Measurements from ENCODE around the gene TMEM204.

The TMEM204 gene

DNA sequence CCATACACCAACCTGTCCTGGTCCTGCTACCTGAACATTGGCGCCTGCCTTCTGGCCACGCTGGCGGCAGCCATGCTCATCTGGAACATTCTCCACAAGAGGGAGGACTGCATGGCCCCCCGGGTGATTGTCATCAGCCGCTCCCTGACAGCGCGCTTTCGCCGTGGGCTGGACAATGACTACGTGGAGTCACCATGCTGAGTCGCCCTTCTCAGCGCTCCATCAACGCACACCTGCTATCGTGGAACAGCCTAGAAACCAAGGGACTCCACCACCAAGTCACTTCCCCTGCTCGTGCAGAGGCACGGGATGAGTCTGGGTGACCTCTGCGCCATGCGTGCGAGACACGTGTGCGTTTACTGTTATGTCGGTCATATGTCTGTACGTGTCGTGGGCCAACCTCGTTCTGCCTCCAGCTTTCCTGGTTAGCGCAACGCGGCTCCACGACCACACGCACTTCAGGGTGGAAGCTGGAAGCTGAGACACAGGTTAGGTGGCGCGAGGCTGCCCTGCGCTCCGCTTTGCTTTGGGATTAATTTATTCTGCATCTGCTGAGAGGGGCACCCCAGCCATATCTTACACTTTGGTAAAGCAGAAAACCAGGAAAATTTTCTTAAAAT is 21.5 kb downstream of the TMEM204 start:
- TF ChIP-seq EP300 (IDR thresholded peaks at IDR 0.05; ENCODE audit: borderline replicate concordance), result no peak
- no peak for TF ChIP-seq ZBTB7A (IDR thresholded peaks at IDR 0.05; ENCODE audit: low read depth)
- TF ChIP-seq CEBPB (IDR thresholded peaks at IDR 0.05), result no peak
- no peak for TF ChIP-seq TCF12 (IDR thresholded peaks at IDR 0.05; ENCODE audit: low read depth)
- TF ChIP-seq TEAD4 (IDR thresholded peaks at IDR 0.05), result no peak
- TF ChIP-seq REST (IDR thresholded peaks at IDR 0.05; ENCODE audit: low read depth), result no peak
- TF ChIP-seq FOXM1 (IDR thresholded peaks at IDR 0.05; ENCODE audit: borderline replicate concordance, low read depth), result no peak
- TF ChIP-seq EGR1 (IDR thresholded peaks at IDR 0.05), result no peak
- no peak for TF ChIP-seq NFIC (IDR thresholded peaks at IDR 0.05)
- no peak for TF ChIP-seq TAF1 (IDR thresholded peaks at IDR 0.05; ENCODE audit: low read depth)
- TF ChIP-seq, protein P1, sequence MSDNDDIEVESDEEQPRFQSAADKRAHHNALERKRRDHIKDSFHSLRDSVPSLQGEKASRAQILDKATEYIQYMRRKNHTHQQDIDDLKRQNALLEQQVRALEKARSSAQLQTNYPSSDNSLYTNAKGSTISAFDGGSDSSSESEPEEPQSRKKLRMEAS (IDR thresholded peaks at IDR 0.05), result no peak
- TF ChIP-seq RAD21 (IDR thresholded peaks at IDR 0.05; ENCODE audit: low read depth), result no peak
- TF ChIP-seq, protein P2, sequence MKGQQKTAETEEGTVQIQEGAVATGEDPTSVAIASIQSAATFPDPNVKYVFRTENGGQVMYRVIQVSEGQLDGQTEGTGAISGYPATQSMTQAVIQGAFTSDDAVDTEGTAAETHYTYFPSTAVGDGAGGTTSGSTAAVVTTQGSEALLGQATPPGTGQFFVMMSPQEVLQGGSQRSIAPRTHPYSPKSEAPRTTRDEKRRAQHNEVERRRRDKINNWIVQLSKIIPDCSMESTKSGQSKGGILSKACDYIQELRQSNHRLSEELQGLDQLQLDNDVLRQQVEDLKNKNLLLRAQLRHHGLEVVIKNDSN (IDR thresholded peaks at IDR 0.05), result no peak
- no peak for TF ChIP-seq CREB1 (IDR thresholded peaks at IDR 0.05; ENCODE audit: low read depth)
- TF ChIP-seq YY1 (IDR thresholded peaks at IDR 0.05; ENCODE audit: low read depth), result no peak

DNA sequence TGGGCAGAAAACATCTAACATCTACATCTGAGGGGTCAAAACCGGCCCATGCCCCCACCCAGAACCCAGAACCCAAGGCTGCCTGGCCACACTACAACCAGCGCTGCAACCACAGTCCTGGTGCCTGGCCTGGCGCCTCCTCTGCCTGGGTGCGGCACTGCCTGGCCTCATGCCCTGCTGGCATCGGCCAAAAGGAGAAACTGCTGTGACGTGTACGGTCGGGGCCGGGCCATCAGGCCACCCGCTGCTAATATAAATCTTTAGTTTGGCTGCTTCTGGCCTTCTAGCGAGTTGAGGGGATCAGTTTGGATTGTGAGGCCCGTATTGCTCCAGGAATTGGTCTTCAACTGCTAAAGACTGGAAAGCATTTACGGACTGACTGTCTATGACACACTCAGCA is 22.8 kb downstream of the TMEM204 start:
- TF ChIP-seq CREB1 (IDR thresholded peaks at IDR 0.05; ENCODE audit: low read depth), result no peak
- TF ChIP-seq NFIC (IDR thresholded peaks at IDR 0.05), result no peak
- TF ChIP-seq EP300 (IDR thresholded peaks at IDR 0.05; ENCODE audit: borderline replicate concordance), result no peak
- no peak for TF ChIP-seq FOXM1 (IDR thresholded peaks at IDR 0.05; ENCODE audit: borderline replicate concordance, low read depth)
- TF ChIP-seq ZBTB7A (IDR thresholded peaks at IDR 0.05; ENCODE audit: low read depth), result no peak
- no peak for TF ChIP-seq REST (IDR thresholded peaks at IDR 0.05; ENCODE audit: low read depth)
- TF ChIP-seq TCF12 (IDR thresholded peaks at IDR 0.05; ENCODE audit: low read depth), result no peak
- TF ChIP-seq, protein P2 (IDR thresholded peaks at IDR 0.05), result no peak
- no peak for TF ChIP-seq RAD21 (IDR thresholded peaks at IDR 0.05; ENCODE audit: low read depth)
- TF ChIP-seq, protein P1 (IDR thresholded peaks at IDR 0.05), result no peak
- TF ChIP-seq TEAD4 (IDR thresholded peaks at IDR 0.05), result no peak
- TF ChIP-seq EGR1 (IDR thresholded peaks at IDR 0.05), result no peak
- TF ChIP-seq CEBPB (IDR thresholded peaks at IDR 0.05), result no peak
- TF ChIP-seq YY1 (IDR thresholded peaks at IDR 0.05; ENCODE audit: low read depth), result no peak
- TF ChIP-seq TAF1 (IDR thresholded peaks at IDR 0.05; ENCODE audit: low read depth), result no peak

- TF ChIP-seq, protein P2 (IDR thresholded peaks at IDR 0.05), result no peak
- no peak for TF ChIP-seq EGR1 (IDR thresholded peaks at IDR 0.05)
- TF ChIP-seq TEAD4 (IDR thresholded peaks at IDR 0.05), result no peak
- no peak for TF ChIP-seq CEBPB (IDR thresholded peaks at IDR 0.05)
- no peak for TF ChIP-seq CREB1 (IDR thresholded peaks at IDR 0.05; ENCODE audit: low read depth)
- TF ChIP-seq, protein P1 (IDR thresholded peaks at IDR 0.05), result no peak
- no peak for TF ChIP-seq ZBTB7A (IDR thresholded peaks at IDR 0.05; ENCODE audit: low read depth)
- no peak for TF ChIP-seq RAD21 (IDR thresholded peaks at IDR 0.05; ENCODE audit: low read depth)
- no peak for TF ChIP-seq FOXM1 (IDR thresholded peaks at IDR 0.05; ENCODE audit: borderline replicate concordance, low read depth)
- TF ChIP-seq YY1 (IDR thresholded peaks at IDR 0.05; ENCODE audit: low read depth), result no peak
- no peak for TF ChIP-seq REST (IDR thresholded peaks at IDR 0.05; ENCODE audit: low read depth)
Measured at GRCh38 chr16:1557074-1557473, 23.6 kb downstream of the TMEM204 start.

Measured in Ishikawa (cell line).